Karpas-422 (cell line): ENCODE data around the gene MKI67. TPM values are rescaled to one million over a fixed set of nuclear protein-coding genes. Genes with fewer than 3 reads are reported as not detected.

Experiments
- DNase-seq: peaks from one replicate; pipeline ENCODE4 v3.0.0-alpha.2; 2015
- H2AFZ ChIP-seq: fragments of 200-600 bp; sonication (generic); 2 replicates; pipeline ENCODE4 v1.6.1; 2014; ENCODE audit warnings: antibody characterized with exemption, low read length, mixed read lengths
- H3K27ac ChIP-seq: fragments of 200-600 bp; sonication (generic); 2 replicates; pipeline ENCODE4 v1.5.1; 2014; ENCODE audit warnings: mild to moderate bottlenecking, low read length, moderate library complexity
- H3K27me3 ChIP-seq: fragments of 200-600 bp; sonication (generic); 2 replicates; pipeline ENCODE4 v1.6.1; 2014; ENCODE audit warnings: low read length, mixed read lengths
- H3K36me3 ChIP-seq: fragments of 200-600 bp; sonication (generic); 2 replicates; pipeline ENCODE4 v1.6.1; 2014; ENCODE audit warnings: low read length, mixed read lengths; ENCODE audit not compliant: insufficient read depth
- H3K4me1 ChIP-seq: fragments of 200-600 bp; sonication (generic); 2 replicates; pipeline ENCODE4 v1.6.1; 2014; ENCODE audit warnings: mild to moderate bottlenecking, low read length, mixed read lengths
- H3K4me2 ChIP-seq: fragments of 200-600 bp; sonication (generic); 2 replicates; pipeline ENCODE4 v1.6.1; 2014; ENCODE audit warnings: low read length, low read depth, mild to moderate bottlenecking; ENCODE audit not compliant: poor library complexity, severe bottlenecking
- H3K4me3 ChIP-seq: fragments of 200-600 bp; sonication (generic); 2 replicates; pipeline ENCODE4 v1.5.1; 2014; ENCODE audit warnings: mild to moderate bottlenecking, antibody characterized with exemption, low read length, mixed read lengths
- H3K79me2 ChIP-seq: fragments of 200-600 bp; sonication (generic); 2 replicates; pipeline ENCODE4 v1.6.1; 2014; ENCODE audit warnings: mild to moderate bottlenecking, low read length, mixed read lengths
- H3K9ac ChIP-seq: fragments of 200-600 bp; sonication (generic); 2 replicates; pipeline ENCODE4 v1.6.0; 2014; ENCODE audit warnings: low read length
- H3K9me2 ChIP-seq: fragments of 200-600 bp; sonication (generic), shearing (Covaris generic); replicated peaks from 2 replicates; pipeline ENCODE4 v1.6.0; 2014; ENCODE audit warnings: mild to moderate bottlenecking, low read length, moderate library complexity; ENCODE audit not compliant: insufficient read depth
- H3K9me3 ChIP-seq: fragments of 300-700, 200-600 bp; sonication (generic); 2 replicates; pipeline ENCODE4 v1.6.1; 2014; ENCODE audit warnings: low read length, mixed read lengths
- H4K20me1 ChIP-seq: fragments of 200-600 bp; sonication (generic); 2 replicates; pipeline ENCODE4 v1.6.1; 2014; ENCODE audit warnings: mild to moderate bottlenecking, antibody characterized with exemption, low read length, low read depth; ENCODE audit not compliant: insufficient read depth
- total RNA-seq: library from RNA; depleted of rRNA; stranded (reverse); fragments of >200 nt; shearing (Covaris generic); gene quantifications from 2 replicates; pipeline ENCODE4 v1.2.3, GENCODE V29; 2014; ENCODE audit warnings: low replicate concordance

The MKI67 gene
- total RNA-seq, 1 experiment from 2014 or later: 23.7 TPM

- Histone ChIP-seq H4K20me1 (no peaks in the 10 kb centered on the region), H3K4me2 (peak overlapping the region; percentile 75), H3K9ac (peak overlapping the region; percentile 73), H2AFZ (0 out of 2 replicates have a peak overlapping the region, but pooled peaks have one; percentile 4), H3K27ac (peak overlapping the region; percentile 97), H3K9me2 (no peaks in the 10 kb centered on the region), H3K27me3 (no peaks in the 10 kb centered on the region), H3K79me2 (no peaks in the 10 kb centered on the region), H3K4me3 (peak overlapping the region; percentile 65; the same call in 1 of the 2 replicates), H3K36me3 (peaks cover 12% of the 10 kb centered on the region; the same call in 1 of the 2 replicates), H3K9me3 (no peaks in the 10 kb centered on the region), H3K4me1 (peaks cover 77% of the 10 kb centered on the region)
- DNase-seq: no peak
Observed at GRCh38 chr10:128061306-128062300, 64.6 kb downstream of the MKI67 start.

GRCh38 chr10:128060341-128061250 lies 65.6 kb downstream of the MKI67 start:
- peaks cover 67% of the 10 kb centered on the region for H3K4me1 ChIP-seq
- H3K9me2 ChIP-seq: no peaks in the 10 kb centered on the region
- H4K20me1 ChIP-seq: no peaks in the 10 kb centered on the region
- peaks cover 12% of the 10 kb centered on the region; the same call in 1 of the 2 replicates for H3K36me3 ChIP-seq
- no peak overlapping the region for H2AFZ ChIP-seq
- no peak overlapping the region for H3K4me3 ChIP-seq
- no peaks in the 10 kb centered on the region for H3K27me3 ChIP-seq
- no peak overlapping the region for H3K9ac ChIP-seq
- H3K27ac ChIP-seq: peak overlapping the region; percentile 97
- DNase-seq: no peak
- no peaks in the 10 kb centered on the region for H3K79me2 ChIP-seq
- no peak overlapping the region for H3K4me2 ChIP-seq
- no peaks in the 10 kb centered on the region for H3K9me3 ChIP-seq

GRCh38 chr10:128059982-128060293 lies 66.3 kb downstream of the MKI67 start:
- Histone ChIP-seq H3K36me3 (peaks cover 12% of the 10 kb centered on the region; the same call in 1 of the 2 replicates), H3K9me2 (no peaks in the 10 kb centered on the region), H3K27me3 (no peaks in the 10 kb centered on the region), H4K20me1 (no peaks in the 10 kb centered on the region), H3K79me2 (no peaks in the 10 kb centered on the region), H3K4me1 (peaks cover 60% of the 10 kb centered on the region), H3K4me2 (no peak overlapping the region), H3K9ac (peak overlapping the region; percentile 49; the same call in 1 of the 2 replicates), H3K27ac (peak overlapping the region; percentile 83), H3K4me3 (no peak overlapping the region), H3K9me3 (no peaks in the 10 kb centered on the region), H2AFZ (no peak overlapping the region)
- DNase-seq: no peak

- no peaks in the 10 kb centered on the region for H3K9me2 ChIP-seq
- H3K9me3 ChIP-seq: no peaks in the 10 kb centered on the region
- peak; percentile 47 for DNase-seq
- H2AFZ ChIP-seq: no peak overlapping the region
- H3K27ac ChIP-seq: peak overlapping the region; percentile 83
- peak overlapping the region; percentile 49 for H3K9ac ChIP-seq
- peak overlapping the region; percentile 34; the same call in 1 of the 2 replicates for H3K4me3 ChIP-seq
- no peaks in the 10 kb centered on the region for H4K20me1 ChIP-seq
- H3K27me3 ChIP-seq: no peaks in the 10 kb centered on the region
- H3K36me3 ChIP-seq: peaks cover 12% of the 10 kb centered on the region; the same call in 1 of the 2 replicates
- H3K4me2 ChIP-seq: peak overlapping the region; percentile 53
- H3K4me1 ChIP-seq: peaks cover 55% of the 10 kb centered on the region
- no peaks in the 10 kb centered on the region for H3K79me2 ChIP-seq
Observed at GRCh38 chr10:128059266-128059981, 66.8 kb downstream of the MKI67 start.

- Histone ChIP-seq H3K4me2 (peak overlapping the region; percentile 53), H3K36me3 (peaks cover 12% of the 10 kb centered on the region; the same call in 1 of the 2 replicates), H3K9ac (peak overlapping the region; percentile 49), H4K20me1 (no peaks in the 10 kb centered on the region), H3K4me3 (peak overlapping the region; percentile 34; the same call in 1 of the 2 replicates), H3K4me1 (peaks cover 48% of the 10 kb centered on the region), H3K9me2 (no peaks in the 10 kb centered on the region), H2AFZ (no peak overlapping the region), H3K79me2 (no peaks in the 10 kb centered on the region), H3K27me3 (no peaks in the 10 kb centered on the region), H3K27ac (peak overlapping the region; percentile 83), H3K9me3 (no peaks in the 10 kb centered on the region)
- peak; percentile 81 for DNase-seq
Observed at GRCh38 chr10:128058750-128059134, 67.5 kb downstream of the MKI67 start.

GRCh38 chr10:128058106-128058749 lies 68.0 kb downstream of the MKI67 start:
- DNase-seq: no peak
- Histone ChIP-seq H3K79me2 (no peaks in the 10 kb centered on the region), H2AFZ (no peak overlapping the region), H3K4me1 (peaks cover 43% of the 10 kb centered on the region), H4K20me1 (no peaks in the 10 kb centered on the region), H3K4me2 (peak overlapping the region; percentile 53), H3K36me3 (peaks cover 12% of the 10 kb centered on the region; the same call in 1 of the 2 replicates), H3K27me3 (no peaks in the 10 kb centered on the region), H3K27ac (peak overlapping the region; percentile 83), H3K9me3 (no peaks in the 10 kb centered on the region), H3K9ac (no peak overlapping the region), H3K4me3 (peak overlapping the region; percentile 34; the same call in 1 of the 2 replicates), H3K9me2 (no peaks in the 10 kb centered on the region)

GRCh38 chr10:128056303-128057050 lies 69.7 kb downstream of the MKI67 start:
- Histone ChIP-seq H3K27me3 (no peaks in the 10 kb centered on the region), H3K9ac (no peak overlapping the region), H2AFZ (no peak overlapping the region), H3K9me3 (no peaks in the 10 kb centered on the region), H3K9me2 (no peaks in the 10 kb centered on the region), H3K4me2 (no peak overlapping the region), H3K36me3 (peaks cover 12% of the 10 kb centered on the region; the same call in 1 of the 2 replicates), H4K20me1 (no peaks in the 10 kb centered on the region), H3K4me3 (no peak overlapping the region), H3K79me2 (no peaks in the 10 kb centered on the region), H3K4me1 (peaks cover 26% of the 10 kb centered on the region), H3K27ac (no peak overlapping the region)
- no peak for DNase-seq
